HG03097 (cell line): ENCODE data around the gene RNU1-1.
"Not testable (repeated sequence)": the region's sequence is repeated elsewhere in the genome, so short reads cannot be mapped to it uniquely, and the experiment has no call there.

Experiments
- ATAC-seq: cut with Tn5 transposase; IDR thresholded peaks from one replicate; pipeline ENCODE4 v1.9.1; 2021; ENCODE audit not compliant: unreplicated experiment, low FRiP score

RNU1-1 gene

DNA sequence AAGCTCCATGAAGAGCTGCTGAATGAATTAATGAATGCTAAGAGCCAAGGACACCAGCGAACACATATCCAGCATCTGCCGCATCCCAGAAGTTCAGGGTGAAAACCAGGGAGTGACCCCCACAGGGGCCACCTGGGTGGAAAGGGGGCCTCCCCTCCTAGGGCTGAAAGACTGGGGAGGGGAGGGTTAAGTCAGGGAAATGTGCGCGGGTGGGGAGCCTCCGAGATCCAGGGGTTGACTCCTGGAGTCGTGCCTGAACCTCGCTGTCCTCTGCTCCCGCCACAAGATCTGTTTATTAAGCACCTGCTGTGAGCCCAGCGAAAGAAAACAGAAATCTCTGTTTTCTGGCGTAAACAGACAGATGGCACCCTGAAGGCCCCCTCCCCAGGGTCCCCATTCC, 16.0 kb downstream of the RNU1-1 start:
- ATAC-seq, result not testable (repeated sequence)

DNA sequence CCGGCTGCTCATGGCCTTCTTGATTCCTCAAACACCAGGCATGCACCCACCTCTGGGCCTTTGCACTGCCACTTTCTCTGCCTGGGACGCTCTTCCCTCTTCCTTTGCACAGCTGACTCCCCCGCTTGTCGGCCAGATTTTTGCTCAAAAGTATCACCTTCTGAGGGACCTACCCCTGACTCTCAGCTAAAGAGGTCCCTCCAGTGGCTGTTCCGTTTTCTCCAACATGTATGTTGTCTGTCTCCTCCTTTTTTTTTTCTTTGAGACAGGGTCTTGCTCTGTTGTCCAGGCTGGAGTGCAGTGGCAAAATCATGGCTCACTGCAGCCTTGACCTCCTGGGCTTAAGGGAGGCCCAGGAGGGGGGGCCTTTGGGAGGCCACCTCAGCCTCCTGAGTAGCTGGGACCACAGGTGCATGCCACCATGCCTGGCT, 16.6 kb downstream of the RNU1-1 start:
- ATAC-seq, result not testable (repeated sequence)

DNA sequence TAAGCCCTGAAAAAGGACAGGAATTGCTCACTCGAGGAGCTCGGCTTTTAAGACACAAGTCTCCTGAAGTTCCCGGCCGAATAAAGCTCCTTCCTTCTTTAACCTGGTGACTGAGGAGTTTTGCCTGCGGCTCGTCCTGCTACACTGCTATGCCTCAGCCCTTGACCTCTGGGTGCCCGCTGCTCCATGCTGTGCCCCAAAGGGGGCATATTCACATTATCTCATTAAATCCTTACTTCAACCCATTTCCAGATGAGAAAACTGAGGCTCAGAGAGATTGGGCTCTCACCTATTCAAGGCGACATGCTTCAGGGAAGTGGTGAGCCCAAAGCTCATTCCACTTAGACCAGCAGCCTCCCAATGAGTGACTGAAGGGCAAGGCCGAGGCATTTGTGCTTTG, 20.4 kb downstream of the RNU1-1 start:
- not testable (repeated sequence) for ATAC-seq

DNA sequence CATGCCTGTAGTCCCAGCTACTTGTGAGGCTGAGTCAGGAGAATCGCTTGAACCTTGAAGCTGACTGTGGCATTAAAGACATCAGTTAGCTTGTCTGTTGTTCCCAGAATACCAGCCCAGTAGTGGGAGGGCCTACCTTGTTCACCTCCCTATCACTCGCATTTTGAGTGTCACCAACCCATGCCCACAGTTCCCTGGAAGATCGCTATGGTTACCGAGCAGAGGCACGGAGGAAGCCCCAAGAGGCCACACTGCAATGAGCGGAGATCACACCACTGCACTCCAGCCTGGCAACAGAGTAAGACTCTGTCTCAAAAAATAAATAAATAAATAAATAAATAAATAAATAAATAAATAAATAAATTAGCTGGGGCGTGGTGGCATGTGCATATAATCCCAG, 21.1 kb downstream of the RNU1-1 start:
- ATAC-seq, result not testable (repeated sequence)

DNA sequence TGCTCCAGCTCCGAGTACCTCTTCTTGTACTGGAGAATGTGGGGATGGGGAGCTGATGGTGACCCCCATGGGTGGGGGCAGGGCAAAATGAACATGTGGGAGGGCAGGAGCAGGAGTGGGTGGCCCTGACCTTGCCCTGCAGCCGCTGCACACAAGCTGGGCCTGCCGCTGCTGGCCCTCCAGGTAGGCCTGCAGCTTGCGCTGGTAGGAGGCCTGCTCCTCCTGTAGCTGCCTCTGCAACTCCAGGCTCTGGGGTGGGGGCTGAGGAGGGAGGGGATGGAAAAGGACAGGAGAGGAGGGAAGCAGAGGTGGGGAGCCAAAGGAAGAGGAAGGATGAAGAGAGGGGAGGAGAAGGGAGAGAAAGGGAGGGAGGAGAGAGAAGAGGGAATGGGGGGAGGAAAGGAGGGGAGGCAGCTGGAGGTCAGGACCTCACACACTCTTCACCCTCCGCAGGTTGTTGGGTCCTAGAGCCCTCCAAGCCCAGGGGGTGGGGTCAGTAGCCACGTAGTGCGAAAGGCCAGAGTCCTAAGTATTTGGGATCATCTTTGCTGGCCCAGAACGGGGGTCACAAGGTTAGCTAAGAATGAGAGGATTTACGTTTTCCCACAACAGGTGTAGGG, 22.9 kb downstream of the RNU1-1 start:
- ATAC-seq, result no peak

DNA sequence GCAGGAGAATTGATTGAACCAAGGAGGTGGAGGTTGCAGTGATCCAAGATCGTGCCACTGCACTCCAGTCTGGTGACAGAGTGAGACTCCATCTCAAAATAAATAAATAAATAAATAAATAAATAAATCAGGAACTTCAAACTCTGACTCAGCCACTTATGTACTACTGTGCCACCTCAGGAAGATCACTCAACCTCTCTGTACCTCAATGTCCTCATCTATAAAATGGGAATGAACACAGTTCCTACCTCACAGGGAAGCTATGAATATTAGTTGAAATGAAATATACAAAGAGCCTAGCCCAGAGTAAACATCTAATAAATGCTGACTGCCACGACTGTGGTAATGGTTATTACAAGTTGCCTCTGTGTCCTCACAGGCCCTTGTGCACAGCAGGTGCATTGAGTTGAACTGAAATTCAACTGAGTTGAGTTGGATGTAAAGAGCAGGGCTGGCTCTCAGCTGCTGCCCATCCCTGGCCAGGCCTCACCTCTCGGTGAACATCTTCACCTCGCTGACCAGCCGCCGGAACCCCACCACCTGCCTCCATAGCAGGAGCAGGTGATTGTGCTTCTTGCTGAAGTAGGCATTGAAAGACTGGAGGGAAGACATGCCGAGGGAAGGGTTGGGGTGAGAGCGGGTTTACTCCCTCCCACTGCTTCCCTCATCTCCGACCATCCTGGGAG, 24.7 kb downstream of the RNU1-1 start:
- not testable (repeated sequence) for ATAC-seq

DNA sequence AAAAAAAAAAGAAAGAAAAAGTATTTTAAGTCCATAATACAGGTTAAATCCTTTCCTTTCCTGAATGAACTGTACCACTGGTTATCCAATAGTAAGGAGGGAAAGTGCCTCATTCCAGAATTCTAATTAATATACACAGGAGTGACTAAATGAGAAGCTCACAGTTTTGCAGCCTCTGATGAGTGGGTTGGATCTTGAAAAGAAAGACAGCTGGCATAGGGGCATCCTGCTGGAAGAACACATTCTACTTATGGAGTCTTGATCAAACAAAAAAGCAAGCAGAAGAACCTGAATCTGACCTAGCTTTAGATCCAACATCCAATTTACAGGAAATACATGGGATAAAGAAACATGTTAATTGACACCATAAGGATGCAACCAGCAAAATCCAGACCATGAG, 27.1 kb downstream of the RNU1-1 start:
- ATAC-seq, result not testable (repeated sequence)

DNA sequence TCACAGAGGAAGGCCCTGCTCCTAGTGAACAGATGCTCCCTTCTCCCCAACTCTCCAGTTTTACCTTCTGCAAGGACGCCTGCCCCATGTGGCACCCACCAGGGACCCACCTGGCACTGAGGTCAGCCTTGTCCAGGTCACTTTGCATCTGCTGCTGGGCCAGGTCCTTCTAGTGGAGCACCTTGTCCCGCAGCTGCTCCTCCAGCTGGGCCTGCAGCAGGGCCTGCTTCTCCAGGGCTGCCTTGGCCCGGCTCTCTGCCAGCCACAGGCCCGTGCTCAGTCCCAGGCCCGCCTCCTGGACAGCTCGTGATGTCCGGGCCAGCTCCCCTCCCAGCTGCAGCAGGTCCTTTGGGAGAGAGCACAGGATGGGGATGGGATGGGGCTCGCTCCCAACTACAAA, 27.8 kb downstream of the RNU1-1 start:
- not testable (repeated sequence) for ATAC-seq

DNA sequence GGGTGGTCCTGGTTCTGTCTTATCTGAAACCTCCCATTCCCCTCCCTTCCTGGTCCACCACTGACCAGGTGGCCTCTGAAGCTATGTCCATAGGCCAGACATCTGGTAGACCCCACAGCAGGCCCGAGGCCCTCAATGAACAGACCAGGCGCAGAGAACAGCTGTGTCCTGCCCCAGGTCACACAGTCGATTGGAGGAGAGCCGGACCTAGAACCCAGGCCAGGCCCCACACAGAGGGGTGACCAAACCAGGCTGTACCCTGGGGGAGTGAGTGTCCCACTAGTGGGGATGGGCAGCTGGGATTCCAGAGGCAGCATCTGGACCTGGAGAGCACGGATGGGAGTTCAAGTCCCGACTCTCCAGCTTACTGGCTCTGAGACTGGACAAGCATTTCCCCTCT, 29.2 kb downstream of the RNU1-1 start:
- ATAC-seq, result no peak

DNA sequence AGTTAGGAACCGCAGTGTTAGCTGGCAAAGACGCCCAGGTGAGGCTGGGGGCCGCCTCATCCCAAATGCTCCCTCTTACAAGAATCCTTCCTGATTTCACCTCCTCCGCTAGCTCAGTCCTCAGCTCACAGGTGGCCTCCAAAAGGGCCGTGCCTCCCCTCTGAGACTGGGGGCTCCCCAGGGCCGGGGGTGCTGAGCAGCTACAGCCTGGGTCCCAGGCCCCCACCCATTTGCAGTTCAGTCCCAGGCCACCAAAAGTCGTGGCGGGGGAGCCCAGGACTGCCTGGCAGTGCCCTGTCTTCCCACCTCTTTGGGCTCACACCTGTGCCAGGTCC, 29.6 kb downstream of the RNU1-1 start:
- no peak for ATAC-seq

DNA sequence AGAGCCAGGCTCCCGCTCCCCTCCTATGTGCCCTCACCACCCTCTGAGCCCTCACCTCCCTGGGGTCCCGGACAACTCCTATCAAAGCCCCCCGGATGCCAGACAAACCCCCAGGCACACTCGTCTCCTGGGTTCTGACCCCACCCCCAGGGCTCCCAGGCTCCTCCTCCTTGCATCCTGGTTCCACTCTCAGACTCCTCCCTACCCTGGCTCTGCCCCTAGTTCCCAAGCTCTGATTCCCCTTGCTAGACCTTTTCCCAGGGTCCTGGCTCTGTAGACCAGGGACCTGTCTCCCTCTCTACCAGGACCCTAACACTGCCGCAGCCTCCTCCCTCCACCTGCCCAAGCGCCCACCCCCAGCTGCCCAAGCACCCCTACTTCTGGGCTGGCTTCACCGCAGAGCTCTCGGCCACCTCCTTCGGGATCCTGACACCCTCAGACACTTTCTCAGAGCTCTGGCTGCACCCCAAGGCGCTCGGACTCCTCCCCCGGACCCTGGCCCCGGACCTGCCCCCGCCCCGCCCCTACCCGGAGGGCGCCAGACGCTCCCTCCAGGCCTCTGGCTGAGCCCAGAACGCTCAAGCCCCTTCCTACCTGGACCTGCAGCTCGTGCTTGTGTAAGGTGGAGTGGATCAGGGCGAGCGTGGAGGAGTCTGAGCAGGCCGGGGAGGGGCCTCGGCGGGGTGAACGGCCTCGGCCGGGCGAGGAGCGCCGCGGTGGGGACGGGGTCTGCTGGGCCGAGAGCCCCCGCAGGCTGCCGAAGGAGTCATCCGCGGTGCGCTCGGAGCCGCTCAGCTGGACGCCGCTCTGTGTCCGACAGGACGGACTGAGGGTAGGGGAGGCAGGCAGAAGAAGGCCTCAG, 30.2 kb downstream of the RNU1-1 start:
- not testable (repeated sequence) for ATAC-seq

DNA sequence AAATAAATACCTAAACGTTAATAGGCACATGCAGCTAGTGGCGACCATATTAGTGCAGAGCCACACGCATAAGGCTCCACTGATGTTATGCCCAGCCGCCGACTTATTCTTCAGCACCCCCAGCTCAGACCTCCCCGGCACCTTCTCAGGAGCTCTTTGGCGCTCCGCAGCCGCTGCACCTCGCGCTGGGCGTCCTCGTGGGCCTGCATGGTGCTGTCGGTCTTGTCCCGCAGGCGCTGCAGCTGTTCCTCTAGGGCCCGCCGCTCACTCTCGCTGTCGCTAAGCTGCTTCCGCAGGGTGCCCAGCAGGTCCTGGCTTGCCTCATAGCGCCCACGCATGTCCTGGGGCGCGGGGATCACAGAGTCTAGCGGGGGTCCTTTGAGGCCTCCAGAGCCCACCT, 30.9 kb downstream of the RNU1-1 start:
- ATAC-seq, result not testable (repeated sequence)

DNA sequence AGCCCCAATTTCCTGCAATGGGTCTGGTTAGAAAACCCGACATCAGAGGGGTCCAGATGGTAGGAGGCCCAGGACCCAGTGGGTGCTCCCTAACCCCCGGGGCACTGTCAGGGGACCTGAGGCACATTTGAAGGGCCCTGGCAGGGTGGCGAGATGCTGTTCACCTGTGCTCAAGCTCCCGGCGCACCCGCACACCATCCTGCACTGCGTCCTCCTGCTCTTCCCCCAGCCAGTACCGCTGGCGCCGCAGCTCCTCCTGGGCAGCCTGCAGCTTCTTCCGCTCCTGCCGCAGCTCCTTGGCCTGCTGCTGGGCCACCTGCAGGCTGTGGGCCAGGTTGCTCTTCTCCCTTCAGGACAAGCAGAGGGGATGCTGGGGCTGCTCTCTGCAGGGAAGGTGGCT, 36.0 kb downstream of the RNU1-1 start:
- ATAC-seq, result no peak

DNA sequence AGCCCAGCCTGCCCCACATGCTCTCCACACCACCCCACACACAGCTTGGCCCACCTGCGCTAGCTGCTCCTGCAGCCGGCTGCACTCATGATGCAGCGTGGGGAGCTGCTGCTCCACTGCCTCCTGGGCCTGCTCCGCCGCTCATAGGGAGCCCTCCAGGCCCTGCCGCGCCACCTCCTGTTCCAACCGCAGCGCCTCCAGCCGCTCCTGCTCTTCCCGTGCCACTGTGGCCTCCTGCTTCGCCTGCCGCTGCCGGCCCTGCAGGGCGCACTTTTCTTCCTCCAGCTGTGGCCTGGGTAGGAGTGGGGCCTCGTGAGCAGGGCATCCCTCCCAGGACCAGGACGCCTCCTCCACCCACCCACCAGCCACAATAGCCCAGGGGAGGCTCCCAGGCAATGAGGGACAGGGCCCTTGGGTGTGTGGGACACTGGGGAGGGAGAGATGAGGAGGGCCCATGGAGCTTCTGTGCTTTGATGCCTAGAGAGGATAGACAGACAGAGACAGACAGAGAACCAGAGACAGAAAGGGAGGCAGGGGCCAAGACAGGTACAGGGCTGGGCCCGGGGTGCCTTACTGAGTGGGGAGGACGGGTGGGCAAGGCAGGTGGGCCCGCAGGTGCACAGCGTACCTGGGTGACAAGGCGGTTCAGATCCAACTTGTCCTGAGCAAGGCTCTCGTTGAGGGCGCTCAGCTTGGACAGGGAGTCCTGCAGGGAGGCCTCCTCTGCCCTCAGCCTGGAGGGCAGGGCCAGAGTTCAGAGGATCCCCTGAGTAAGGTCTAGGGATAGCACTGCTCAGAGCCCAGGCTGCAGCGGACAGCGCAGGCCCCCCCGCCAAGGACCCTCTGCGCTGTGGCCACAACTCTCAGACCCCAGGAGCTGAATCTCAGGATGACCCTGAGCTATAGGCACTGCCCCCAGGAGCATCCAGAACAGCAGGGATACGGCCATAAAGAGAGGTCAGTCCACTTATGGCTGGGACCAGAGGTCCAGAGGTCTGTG, 38.0 kb downstream of the RNU1-1 start:
- ATAC-seq, result not testable (repeated sequence)

DNA sequence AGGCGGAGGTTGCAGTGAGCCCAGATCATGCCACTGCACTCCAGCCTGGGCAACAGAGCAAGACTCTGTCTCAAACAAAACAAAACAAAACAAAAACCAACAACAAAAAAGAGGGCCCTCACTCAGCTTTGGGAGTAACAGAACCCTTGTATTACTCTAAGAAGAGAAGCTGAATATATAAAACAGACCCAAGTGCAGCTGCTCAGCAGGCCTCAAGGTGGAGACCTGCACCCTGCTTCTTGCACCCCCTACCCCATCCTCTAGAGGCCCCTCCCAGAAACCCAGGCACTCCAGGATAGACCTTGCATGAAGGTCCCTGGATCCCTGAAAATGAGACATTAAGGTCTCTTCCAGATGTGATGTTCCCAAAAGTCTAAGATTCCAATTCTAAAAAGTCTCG, 39.2 kb downstream of the RNU1-1 start:
- not testable (repeated sequence) for ATAC-seq

DNA sequence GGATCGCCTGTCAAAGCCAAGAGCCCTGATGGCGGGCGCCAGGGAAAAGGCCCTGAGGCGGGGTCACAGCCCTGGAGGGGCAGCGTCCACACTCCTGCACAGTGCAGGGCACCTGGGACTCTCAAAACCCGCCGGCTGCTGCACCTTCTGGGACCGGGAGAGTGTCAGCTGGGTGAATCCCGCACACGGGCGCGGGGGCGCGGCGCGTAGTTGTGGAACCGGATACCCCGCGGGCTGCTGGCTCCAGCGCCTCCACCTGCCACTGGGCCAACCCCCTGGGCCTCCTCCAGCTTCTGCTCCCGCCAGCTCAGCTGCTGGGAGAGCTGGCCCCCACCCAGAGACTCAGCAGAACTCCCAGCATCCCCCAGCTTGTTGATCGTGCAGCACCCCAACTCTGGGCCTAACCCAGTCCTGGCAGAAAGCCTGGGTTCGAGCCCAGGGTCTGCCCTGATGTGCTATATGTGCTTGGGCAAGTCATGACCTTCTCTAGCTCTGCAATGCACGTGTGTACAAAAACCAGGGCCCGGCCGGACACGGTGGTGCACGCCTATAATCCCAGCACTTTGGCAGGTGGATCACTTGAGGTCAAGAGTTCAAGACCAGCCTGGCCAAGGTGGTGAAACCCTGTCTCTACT, 39.8 kb downstream of the RNU1-1 start:
- ATAC-seq, result no peak

DNA sequence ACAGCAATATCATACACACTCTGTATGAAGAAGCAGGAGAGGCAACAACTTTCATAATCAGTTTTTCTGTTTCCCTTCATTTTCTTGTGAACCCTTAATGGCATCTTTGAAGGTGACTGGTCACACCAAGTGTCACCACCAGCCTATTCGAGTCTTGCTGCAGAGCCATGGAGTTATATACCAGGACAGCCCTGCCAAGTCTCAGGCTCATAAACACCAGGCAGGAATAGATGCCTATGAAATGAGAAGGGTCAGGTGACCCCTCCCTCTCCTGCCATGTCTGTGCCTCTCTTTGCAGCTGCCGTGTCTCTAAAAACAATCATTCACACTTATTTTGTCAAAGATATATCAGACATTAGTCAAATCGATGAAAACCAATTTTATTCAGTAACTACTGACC, 45.5 kb downstream of the RNU1-1 start:
- no peak for ATAC-seq

DNA sequence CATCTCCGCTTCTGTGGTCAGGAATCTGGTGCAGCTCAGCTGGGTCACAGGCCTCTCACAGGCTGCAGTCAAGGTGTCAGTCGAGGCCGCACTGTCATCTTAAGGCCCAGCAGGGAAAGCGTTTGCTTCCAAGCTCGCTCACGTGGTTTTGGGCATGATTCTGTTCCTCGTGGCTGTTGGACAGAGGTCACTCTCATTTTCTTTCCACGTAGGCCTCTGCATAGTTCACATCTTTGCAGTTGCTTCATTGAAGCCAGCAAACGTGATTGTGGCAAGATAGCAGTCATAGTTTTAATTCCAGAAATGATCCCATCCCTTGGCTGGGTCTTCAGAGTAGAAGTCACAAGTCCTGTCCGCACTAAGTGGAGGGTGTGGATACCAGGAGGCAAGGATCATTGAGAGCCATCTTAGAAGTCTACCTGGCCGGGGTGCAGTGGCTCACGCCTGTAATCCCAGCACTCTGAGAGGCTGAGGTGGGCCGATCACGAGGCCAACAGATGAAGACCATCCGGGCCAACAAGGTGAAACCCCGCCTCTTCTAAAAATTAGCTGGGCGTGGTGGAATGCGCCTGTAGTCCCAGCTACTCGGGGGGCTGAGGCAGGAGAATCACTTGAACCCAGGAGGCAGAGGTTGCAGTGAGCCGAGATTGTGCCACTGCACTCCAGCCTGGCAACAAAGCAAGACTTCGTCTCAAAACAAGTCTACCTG, 49.0 kb downstream of the RNU1-1 start:
- ATAC-seq, result no peak
